GM04503 (cell line): Measurements from ENCODE around the gene TEX35.

Experiments
- DNase-seq: peaks from one replicate; pipeline ENCODE4 v3.0.0-alpha.2; 2012; ENCODE audit warnings: low read depth

Gene TEX35

DNA sequence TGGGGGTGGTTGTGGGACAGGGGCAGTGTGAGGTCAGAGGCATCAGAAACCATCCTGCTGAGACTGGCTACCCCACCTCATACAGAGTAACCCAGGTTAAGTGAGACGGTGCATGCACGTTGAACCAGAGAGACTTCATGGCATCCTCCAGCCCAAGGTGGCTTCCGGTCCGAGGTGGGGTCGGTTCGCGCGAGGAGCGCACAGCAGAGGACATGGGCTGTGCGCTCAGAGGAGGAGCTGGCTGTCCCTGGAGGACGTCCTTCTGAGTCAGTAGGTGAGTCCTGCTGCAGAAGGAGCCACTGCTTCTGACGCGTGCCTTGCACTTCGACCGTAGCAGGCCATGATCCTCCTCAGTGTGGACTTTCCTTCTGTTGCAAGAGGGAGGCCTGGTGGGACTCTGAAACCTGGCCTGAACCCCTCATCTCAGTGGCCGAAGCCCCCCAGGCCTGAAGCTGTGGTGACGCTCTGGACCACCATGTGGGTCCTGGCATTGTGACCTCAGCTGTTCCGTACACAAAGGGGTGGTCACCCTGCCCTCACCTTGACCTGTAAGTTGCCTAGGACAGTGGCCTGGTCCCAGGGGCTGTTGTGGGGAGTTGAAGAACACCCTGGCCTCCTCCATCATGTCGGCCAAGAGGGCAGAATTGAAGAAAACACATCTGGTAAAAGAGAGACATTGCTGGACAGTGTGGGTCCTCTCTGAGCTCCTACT lies at the start of gene TEX35:
TEX35 (plus strand) TSS at position 544 of the 712 bp plus-strand sequence; CDS start at position 624, 80 bp downstream.
- no peak for DNase-seq

DNA sequence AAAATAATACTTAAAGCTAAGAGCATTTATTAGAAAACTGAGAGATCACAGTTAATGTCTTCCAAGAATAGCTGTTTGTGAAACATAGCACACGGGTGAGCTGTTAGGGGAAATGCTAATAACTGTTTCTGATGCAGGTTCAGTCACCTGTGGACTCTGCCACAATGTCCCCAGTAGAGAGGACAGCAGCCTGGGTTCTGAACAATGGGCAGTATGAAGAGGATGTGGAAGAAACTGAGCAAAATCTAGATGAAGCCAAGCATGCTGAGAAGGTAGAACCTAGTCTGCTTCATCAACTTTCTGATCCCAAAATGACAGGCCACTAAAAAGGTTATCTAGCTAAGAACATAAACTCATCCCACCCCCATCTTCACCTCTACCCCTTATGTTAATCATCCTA lies 48.8 kb upstream of the TEX35 start:
- DNase-seq: no peak

DNA sequence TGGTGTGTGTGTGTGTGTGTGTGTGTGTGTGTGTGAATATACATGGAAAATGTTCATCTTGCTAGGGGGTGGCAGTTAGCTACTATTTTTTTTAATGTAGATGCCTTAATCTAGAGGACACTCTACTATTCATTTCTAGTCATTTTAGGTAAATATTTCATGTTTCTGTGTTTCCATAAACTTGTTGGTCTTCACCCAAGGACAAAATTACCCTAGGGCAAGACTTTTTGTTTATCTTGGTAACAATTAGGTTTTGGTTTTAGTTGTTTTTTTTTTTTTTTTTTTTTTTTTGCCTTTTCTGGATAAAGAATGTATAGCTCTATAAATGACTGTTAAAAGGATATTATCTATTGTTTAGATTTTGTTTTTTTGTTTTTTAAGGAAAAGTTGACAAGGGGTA lies 48.3 kb upstream of the TEX35 start:
- no peak for DNase-seq

DNA sequence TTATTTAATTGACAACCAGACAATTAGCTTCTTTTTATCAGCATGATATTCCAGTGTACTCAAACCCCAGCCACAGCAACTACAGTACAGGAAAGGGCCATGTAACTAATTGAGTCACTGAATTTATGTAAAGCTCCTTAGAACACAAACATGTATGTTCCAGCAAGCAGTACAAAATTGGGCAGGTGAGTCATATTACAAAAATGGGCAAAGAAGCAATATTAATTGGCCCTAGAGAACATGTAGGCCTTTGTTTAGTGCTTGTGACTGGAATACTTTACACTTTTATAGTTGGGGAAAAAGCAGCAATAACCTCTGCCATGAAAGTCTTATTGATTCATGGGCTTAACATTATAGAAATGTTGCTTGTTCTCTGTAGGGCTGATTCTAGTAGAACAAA lies 47.9 kb upstream of the TEX35 start:
- peak; percentile 21 for DNase-seq

DNA sequence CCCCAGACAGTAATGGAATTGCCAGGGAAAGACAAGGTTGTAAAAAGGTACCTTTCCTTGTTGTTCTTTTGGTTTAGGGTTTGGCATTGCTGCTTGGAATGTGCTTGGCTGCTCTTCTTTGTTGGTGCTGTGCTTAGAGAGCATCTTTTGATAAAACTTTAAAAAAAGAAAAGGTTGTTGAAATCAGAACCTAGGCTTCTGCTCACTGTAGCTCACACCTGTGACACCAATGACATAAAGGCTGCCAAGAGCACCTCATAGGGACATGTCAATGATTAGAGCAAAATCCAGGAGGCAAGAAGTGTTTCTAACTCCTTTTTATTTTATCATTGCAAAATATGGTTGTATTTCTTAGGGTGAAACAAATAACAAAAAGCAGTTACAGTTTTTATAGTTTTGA lies 45.1 kb upstream of the TEX35 start:
- no peak for DNase-seq

DNA sequence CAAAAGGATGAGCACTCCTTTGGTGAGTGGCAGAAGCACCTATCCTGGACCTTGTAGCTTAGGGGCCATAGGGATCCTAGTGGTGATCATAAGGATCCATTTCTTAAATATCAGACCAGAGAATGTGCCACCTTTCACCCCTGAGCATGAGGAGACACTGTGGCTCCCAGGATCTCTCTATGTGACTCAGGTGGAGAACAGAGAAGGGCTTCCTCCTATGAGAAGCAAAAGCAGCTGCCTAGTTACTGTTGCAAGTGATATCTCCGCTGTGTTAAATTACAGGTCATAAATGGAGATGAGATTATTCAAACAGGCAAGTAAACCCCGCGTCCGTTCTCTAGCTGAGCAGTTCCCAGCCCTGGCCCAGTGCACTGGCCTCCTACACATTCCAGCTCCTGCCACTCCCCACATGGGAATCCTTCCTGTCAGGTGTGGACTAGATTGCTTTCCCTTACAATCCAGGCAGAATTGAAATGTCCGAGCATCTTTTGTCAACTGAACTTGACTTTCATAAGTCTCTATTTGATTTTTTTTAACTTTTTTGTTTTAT lies 42.4 kb upstream of the TEX35 start:
- DNase-seq: no peak

DNA sequence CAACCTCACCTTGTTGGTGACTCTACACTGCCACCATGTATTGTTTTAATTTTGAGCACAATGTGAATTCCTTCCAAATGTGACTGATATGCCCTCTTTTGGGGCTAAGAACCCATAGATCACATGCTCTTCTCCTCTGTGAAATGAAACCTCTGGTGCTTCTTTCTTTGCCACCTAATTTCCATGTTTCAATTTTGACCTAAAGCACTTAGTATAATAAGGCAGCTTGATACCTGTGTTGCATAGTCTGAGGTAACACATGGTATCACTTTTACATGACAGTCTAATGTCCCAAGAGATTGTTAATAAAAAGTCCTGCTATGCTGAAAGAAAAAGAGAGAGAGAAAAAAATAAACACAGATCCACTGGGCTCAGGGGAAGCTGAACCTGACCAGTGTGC lies 40.4 kb upstream of the TEX35 start:
- DNase-seq: no peak

DNA sequence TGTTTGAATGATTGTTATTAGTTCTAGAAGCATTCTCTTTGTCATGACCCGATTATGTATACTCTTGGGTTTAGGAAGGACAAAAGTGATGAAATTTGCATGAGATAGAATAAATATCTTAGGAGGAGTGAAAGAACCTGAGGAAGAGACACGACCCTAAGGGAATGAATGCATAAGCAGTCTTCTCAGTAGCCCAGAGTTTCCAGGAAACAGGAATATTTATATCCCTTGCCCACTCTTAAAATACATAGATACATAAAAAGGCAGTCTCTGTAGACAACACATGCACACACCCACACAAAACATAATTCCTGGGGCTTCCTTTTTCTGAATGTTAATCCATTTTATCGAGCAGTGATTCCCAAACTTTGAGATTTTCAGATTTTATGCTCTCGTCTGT lies 35.5 kb upstream of the TEX35 start:
- DNase-seq: no peak

DNA sequence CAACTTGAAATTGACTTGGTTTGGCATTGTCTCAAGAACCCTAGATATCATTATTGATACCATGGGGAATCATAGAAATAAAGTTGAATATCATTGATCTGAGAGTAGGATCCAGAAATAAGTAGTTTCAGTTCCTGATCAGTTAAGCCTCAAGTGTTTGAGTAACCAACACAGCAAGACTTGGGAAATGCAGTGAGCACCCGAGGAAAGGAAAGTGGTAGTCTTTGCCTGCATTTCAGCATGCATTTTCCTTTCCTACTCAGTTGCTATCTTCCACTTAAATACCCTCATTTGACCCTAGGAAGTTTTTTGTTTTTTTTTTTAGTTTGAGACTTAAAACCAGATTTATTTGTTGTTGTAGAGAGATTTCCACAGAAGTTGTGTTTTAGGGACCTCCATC lies 35.1 kb upstream of the TEX35 start:
- DNase-seq: no peak

DNA sequence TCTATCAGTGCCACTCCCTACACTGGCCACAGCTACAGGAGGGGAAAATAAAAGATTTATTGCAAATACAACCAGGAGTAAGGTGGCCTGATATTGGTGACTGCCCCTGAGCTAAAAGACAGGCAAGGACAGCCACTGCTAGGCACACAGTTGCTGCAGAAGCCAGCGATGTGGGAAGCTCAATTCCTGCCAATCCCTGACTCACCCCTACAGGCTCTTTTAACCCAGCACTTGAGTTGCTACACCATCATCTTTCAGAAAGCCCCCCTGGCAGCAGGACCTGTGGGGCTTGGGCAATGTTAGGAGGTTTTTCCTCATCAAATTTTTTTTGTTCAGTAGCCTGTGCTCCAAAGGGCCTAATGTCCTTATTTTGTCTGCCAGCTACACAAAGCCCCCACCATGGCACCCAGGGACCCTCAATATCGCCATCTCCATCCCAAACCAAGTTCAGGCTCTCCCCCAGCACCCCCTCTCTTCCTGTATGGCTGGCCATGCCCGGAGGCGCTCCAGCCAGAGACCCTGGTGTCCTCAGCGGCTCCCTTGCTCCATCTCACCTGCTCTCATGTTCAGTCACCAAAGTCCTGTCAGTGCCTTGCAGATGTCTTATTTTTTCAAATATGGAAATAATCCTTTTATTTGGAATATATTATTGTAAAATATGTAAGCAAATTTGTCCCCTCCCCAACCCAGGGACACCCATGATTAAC lies 29.5 kb upstream of the TEX35 start:
- no peak for DNase-seq

DNA sequence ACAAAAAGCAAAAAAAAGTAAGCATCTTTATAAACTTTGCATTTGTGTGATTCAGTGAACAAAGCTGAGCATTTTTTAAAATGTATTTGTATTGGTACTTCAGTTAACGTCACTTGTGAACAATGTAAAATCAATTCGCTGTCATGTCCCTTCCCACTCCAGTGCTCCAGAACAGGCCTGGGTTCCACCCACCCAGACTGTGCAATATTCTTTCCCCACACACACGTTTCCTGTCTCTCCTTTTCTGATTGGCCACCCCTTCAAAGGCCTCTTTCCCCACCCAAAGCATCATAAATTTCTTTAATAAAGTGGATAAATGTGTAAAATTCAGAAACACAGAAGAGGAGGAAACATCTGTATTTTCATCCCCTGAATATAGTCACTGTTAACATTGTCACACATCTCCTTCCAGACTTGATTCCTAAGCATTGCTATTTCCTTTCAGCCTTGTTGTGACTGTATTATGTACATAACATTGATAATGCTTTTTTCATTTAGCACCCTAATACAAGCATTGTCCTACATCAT lies 28.1 kb upstream of the TEX35 start:
- no peak for DNase-seq

DNA sequence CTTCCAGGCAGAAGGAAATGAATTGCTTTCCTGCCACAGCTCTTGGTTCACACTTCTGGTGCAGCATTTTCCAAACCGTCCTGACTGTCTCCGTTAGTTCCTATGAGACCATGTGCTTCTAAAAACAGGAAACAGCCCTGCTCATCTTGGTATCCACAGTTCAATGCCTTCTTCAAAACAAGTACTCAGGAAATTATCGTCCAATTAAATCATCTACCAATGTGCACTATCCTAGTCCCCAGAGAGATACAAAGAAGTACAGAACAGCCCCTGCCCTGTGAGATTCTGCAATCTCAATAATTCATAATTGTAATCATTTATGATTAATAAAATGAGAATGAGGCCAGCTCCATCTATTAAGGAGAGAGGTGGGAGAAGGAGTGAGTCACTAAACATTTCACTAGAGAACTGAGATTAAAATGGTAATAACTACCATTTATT lies 27.3 kb upstream of the TEX35 start:
- no peak for DNase-seq

DNA sequence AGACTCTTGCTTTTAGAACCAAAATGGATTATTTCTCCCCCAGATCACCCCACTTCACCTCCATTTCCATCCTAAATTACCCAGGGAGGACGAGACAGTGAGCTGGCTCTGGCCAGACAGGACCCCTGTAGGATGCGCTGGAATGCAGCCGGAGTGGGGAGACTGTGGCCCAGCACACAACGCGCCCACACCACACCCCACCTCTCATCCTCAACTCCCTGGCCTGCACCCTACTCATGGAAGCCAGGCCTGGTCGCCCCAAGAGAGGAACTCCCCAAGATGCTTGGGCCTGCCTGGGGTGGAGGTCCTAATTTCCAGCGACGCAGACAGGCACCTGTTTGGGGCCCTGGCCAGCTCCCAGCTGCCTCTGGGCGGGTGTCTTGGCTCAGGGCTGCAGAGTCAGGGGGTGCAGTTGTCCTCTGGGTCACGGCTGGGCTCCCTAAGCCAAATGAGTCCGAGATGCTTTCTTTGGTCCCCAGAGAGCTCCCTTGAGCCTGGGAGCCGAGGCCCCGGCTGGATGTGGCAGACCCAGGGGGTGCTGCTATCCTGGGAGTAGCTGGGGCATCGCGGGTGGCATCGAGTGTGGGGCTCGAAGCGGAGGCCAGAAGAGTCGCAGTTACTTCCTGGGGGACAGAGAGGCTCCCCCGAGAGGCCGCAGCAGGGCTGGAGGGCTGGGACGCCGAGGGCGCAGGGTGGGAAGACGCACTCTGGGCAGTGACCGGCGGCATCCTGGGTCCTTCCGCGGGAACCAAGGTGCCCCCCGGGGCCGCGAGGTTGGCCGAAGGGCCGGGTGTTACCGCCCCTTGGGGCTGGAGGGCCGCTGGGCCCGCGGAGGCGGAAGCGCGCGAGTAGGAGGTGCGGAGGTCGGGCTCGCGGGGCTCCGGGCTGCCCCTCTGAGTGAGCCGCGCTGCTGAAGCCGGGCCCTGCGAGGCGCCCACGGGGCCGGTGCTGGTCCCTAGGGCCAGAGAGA lies 26.5 kb upstream of the TEX35 start:
- DNase-seq: no peak

DNA sequence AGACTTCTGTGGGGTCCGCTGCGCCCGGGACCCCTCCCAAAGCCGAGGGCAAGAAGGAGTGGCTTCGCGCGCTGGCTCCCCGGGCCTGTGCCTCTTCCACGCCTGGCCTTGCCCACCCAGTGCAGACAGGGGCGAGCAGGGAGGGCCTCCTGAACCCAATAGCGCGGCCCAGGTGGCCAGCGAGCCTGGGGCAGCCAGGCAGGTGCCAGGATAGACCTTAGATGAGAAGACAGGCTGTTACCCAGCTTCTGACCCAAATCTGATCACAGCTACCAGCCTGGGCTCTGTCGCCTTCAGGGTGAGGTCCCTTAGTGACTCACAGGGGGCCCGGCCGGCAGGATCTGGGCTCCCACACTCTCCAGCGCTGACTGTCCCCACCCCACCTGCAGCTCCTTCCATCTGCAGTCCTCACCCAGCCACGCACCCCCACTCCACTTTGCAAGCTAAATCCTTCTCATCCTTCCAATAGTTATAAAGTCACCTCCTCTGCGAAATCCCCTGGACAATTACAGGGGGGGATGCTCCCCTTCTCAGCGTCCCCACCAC lies 25.8 kb upstream of the TEX35 start:
- no peak for DNase-seq

DNA sequence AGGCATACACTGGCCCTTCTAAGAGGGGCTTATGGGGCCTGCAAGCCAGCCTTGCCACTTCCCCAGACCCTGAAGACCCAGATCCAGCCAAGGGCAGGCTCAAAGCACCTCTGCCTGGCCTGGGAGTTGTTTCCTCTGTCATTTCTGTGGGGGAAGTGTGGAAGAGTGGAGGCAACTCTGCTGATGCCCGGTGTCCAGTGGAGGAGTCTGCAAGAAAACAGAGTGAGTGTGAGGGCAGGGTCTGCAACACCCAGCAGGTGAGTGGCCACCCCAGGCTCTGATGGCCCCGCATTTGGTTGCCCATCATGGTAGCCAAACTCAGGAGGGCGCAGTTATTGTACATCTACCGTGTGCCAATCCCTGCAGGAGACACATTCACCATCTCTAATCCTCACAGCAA lies 24.5 kb upstream of the TEX35 start:
- no peak for DNase-seq

DNA sequence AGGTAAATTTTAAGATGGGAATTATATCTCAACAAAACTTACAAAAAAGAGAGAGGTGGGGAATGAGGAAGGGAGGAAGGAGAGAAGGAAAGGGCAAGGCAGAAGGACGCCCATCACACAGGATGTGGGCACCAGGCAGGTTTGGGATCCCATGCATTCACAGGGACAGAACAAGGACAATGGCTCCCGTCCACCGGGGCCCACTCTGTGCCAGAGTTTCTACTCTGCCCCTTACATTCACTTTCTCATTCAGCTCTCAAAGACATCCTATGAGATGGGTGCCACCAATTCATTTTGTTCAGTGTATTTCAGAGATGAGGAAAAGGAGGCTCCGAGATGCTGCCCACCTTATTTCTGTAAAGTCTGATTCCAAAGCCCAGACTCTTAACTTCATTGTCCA lies 23.5 kb upstream of the TEX35 start:
- DNase-seq: no peak

DNA sequence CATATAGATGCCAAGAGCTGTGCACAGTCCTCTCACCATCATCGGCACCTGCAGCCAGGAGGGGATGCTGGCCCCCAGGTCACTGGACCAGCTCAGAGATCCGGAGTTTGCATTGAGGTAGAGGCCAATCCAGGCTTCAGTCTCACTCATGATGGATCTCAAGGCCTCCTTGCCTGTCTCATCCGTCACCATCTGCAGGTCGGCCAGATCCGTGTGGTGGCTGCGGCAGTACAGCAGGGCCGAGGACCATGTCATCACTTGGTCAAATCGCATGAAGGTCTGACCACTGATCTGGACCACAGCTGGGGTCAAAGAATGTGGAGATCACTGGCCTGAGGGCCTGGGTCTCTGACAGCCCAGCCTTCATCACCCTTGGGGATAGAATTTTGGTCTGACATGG lies 22.8 kb upstream of the TEX35 start:
- DNase-seq: no peak

DNA sequence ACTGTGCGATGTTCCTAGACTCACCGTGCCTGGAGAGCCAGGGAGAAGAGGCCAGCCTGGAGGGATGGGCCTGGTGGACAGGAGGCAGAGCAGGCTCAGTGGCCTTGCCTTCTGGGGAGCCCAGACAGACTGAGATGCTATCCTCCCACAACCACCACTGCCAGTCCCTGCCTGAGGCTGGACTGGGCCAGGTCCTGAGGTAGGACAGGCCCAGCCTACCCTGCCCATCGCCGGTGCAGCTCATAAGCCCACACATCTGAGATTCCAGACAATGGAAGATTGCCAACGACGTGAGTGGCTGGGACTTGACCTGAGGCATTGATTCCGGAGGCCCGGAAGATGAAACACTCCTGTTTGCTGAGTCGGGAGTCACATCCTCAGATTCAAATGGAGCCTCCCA lies 21.9 kb upstream of the TEX35 start:
- DNase-seq: no peak

DNA sequence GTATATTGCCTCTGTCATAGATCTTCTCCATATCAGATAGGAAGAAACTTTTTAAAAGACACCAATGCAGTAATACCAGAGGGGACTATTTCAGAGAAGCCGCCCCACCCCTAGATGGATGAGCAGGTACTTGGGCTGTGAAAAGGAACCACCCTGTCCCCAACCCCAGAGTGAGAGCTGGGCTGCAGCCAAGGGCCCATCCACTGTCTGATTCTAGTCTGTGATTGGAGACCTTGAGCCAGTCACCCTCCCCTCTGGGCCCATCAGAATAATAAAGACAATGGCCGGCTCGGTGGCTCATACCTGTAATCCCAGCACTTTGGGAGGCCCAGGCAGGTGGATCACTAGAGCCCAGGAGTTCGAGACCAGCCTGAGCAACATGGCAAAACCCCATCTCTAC lies 21.2 kb upstream of the TEX35 start:
- no peak for DNase-seq

DNA sequence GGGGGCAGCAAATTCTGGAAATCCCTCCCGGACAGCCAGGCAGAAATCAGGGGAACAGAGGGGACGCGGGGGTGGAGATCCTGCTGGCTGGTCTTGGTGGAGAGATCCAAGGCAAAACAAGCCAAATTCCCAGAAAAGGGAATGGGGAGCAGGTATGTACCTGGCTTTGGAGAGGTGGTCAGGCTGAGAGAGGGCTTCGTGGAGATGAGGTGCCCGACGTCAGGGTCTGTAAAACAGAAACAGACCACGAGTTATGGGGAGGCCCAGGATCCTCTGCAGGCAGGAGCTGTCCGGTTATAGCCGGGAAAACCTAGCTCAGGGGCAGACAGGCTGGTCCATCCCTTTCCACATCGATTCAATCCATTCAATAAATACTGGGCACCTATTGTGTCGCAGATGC lies 20.6 kb upstream of the TEX35 start:
- no peak for DNase-seq

DNA sequence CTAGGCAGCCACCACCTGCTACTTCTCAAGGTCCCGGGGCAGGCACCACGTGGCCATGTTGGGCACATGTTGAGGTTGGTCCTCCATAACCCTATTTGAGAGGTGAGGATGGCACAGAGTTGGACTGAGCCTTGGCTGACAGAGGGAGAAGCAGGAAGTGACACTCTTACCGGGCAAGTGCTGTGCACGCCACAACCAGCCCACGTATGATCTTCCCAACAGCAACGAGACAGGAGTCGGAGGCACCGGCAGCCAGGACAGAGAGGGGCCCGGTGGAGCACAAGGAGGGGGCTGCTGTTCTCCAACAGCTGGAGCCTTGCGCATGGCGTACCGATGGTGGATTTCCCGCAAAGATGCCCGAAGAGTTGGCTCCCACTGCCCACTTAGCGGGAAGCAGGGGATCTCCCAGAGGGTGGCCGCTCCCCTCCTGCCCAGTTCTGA lies 19.6 kb upstream of the TEX35 start:
- no peak for DNase-seq

DNA sequence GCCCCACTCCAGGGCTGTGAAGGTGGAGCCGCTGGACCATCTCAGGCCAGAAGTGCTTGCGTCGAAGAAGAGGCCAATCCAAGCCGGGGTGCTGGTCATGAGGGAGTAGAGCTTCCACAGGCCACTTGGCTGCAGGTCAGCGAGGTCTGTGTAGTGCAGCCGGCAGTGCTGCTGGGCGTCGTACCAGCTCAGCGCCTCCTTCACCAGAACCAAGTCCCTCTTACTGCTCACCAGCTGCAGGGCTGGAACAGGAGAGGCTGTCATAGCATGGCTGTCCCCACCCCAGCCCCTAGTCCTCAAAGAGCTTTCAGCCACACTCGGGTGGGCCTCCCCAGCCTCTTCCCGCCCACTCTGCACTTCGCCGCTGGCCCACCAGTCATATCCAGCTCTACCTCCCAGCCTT lies 18.3 kb upstream of the TEX35 start:
- DNase-seq: no peak
